ENCODE data around the gene PPIP5K2. TPM values are rescaled to one million over a fixed set of nuclear protein-coding genes. Genes with fewer than 3 reads are reported as not detected.

Gene PPIP5K2
- total RNA-seq, 4 donors from 2014 or later, result 53.5 to 59.0 (median 56.9) TPM

DNA sequence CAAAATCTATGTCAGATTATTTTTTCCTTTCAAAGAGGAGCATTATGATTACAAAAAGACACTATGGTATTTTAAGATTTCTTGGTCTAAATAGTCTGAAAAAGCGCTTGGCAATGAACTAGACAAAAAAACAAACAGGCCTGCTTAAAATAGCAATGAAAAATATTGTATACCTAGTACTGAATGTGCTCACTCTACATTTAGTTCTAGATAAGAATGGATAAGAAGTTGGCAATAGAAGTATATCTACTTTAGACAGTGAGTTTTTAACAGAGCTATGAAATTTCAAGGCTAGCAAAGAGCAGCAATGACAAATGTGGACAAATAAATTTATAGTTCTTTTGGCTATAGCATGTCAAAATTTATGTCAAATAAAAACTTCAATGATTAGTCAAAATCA lies 26.4 kb upstream of the PPIP5K2 start:
- TF ChIP-seq, protein P1, sequence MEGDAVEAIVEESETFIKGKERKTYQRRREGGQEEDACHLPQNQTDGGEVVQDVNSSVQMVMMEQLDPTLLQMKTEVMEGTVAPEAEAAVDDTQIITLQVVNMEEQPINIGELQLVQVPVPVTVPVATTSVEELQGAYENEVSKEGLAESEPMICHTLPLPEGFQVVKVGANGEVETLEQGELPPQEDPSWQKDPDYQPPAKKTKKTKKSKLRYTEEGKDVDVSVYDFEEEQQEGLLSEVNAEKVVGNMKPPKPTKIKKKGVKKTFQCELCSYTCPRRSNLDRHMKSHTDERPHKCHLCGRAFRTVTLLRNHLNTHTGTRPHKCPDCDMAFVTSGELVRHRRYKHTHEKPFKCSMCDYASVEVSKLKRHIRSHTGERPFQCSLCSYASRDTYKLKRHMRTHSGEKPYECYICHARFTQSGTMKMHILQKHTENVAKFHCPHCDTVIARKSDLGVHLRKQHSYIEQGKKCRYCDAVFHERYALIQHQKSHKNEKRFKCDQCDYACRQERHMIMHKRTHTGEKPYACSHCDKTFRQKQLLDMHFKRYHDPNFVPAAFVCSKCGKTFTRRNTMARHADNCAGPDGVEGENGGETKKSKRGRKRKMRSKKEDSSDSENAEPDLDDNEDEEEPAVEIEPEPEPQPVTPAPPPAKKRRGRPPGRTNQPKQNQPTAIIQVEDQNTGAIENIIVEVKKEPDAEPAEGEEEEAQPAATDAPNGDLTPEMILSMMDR (IDR thresholded peaks at IDR 0.05; ENCODE audit: low read depth), result no peak

DNA sequence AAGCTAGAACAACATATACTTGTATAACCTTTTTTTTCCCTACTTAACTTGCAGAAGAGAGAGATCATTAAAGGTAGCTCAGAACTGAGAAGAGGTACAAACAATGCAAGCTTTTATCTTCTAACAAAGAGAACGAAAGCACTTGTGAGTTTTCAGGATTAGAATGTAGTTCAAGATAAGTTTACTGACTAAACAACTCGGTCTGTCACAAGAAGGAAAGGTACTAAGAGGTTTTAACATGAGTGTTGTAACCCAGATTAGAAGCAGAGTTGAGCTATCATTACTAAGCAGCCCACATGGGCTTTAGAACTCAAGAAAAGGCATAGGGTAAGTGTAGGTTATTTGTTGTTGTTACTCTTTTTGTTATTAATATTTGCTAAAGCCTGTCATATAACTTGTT lies 25.4 kb upstream of the PPIP5K2 start:
- TF ChIP-seq, protein P1 (IDR thresholded peaks at IDR 0.05; ENCODE audit: low read depth), result no peak

DNA sequence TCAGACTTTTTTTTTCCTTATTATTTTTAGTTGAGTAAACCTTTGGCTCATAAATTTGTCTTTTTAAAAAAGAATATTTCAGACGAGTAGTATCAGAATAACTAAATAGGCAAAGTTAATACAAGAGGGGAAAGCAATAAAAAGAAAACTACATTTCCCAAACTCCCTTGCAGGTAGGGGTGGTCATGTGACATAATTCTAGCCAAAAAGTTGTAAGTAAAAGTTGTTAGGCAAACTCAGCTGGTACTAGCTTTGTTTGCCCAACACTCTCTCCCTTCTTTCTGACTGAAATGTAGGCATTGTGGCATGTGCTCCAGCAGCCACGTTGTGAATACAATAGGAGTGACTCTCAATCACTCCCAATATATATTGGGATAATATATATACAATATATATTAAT lies 21.1 kb upstream of the PPIP5K2 start:
- TF ChIP-seq, protein P1 (IDR thresholded peaks at IDR 0.05; ENCODE audit: low read depth), result no peak

DNA sequence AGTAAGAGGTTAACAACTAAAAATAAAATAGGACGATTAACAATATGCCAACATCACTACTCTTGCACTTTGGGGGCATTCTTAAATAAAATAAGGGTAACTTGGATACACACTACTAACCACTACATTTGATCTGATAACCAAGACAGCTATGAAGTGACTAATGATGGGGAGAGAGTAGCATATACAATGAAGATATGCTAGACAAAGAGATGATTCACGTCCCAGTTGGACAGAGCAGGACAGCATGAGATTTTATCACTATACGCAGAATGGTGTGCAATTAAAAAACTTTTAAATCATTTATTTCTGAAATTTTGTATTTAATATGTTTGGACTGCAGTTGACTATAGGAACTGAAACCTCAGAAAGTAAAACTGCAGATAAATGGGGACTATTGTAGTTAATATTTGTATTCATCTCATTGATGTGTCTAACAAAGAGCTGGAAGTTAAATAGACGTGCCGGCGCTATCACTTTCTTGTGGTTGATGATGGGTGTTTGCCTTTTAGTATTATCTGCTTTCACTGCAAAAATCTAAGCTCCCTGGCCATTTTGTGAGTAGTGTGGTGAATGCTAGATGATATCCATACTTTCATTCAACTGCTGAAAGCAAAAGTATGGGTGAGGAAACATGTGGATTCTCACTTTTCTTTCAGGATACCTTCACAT lies 18.9 kb upstream of the PPIP5K2 start:
- TF ChIP-seq, protein P1 (IDR thresholded peaks at IDR 0.05; ENCODE audit: low read depth), result no peak

DNA sequence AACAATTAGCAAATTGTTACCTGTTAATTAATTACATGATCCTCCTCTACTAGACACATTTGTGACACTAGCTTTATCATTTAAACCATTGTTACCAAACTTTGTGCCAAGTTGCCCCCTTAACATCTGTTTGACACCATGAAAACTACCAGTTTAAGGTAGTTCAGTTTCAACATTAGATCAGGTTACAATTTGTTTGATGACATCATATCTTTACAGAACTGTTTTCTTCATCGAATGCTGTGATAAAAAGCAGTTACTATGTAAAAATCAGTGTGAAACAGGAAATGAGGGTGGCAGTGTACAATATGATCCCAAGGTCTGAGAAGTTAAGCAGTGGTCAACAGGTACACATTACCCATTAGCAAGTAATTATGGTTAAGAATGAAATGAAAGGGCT lies 17.9 kb upstream of the PPIP5K2 start:
- TF ChIP-seq, protein P1 (IDR thresholded peaks at IDR 0.05; ENCODE audit: low read depth), result no peak

DNA sequence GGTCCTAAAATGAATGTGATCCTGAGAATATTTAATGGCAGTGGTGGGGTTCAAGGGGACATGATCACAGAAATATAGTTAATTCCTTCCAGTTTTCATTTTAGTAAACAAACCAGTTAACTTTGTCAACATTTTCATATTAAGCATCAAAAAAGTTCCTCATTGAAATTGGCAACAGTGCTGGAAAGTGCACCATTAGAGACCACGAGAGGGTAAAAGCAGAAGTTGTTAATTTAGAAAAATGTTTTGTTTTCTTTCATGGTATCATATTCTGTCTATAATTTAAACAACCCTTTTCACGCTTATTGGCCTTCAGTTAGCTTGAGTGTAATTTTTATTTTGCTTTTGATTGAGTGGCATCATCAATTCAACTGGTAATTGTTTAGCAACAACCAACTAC lies 12.0 kb upstream of the PPIP5K2 start:
- TF ChIP-seq, protein P1 (IDR thresholded peaks at IDR 0.05; ENCODE audit: low read depth), result no peak

DNA sequence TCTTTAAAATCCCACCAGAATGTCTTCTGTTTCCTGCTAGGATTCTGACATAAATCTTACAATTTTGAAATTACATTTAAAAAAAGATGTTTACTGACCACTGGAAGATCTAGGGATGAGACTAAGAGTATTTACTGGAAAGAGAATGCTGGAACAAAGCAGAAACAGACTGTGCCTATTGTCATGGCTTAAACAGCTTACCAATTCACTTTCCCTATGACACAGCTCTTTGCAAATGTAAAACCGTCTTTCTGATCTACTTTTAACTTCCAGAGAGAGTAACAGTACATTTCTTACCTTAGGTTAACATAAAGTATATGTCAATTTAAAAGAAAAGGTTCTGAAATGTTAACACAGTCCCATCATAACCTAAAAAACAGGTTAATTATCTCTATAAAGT lies 10.8 kb upstream of the PPIP5K2 start:
- TF ChIP-seq, protein P1 (IDR thresholded peaks at IDR 0.05; ENCODE audit: low read depth), result no peak

Measured in subcutaneous adipose tissue (tissue), 4 donors.